H1 (cell line): ENCODE data around the gene KHSRP. TPM values are rescaled to one million over a fixed set of nuclear protein-coding genes. Genes with fewer than 3 reads are reported as not detected.
A peak's percentile ranks its signal among the peaks of the same experiment; 100 is the strongest.

Experiments used
- CTCF ChIA-PET: fragments of 300-600 bp; sonication (Branson Sonifier 250); formaldehyde crosslinking; loops from one replicate; lab custom pipeline; 2021; ENCODE audit not compliant: partially characterized antibody; lab: Charles Lee
- POLR2A ChIA-PET: fragments of 300-600 bp; sonication (Branson Sonifier 250); formaldehyde crosslinking; loops from one replicate; lab custom pipeline; 2021; ENCODE audit warnings: inconsistent platforms; ENCODE audit not compliant: partially characterized antibody; lab: Charles Lee
- DNase-seq, 2 experiments: peaks; one replicate each; pipeline versions ENCODE4 v3.0.0 to v3.0.0-alpha.2; 2010 to 2022; ENCODE audit warnings: low spot score in 2 of 2, low read depth in 1 of 2, mixed read lengths in 1 of 2
- FAIRE-seq: peaks from 2 replicates; lab custom pipeline; 2011; peaks lifted over from hg19 to GRCh38; lab: Jason Lieb, UNC
- H2AFZ ChIP-seq: 2 replicates; pipeline ENCODE4 v1.8.1; 2012; ENCODE audit warnings: low read length, inconsistent platforms
- H2AK5ac ChIP-seq: 2 replicates; pipeline ENCODE4 v1.6.1; 2013; ENCODE audit warnings: low read depth, low read length
- H2BK120ac ChIP-seq: replicated peaks from 2 replicates; pipeline ENCODE3; 2013; ENCODE audit warnings: low read depth, low read length, inconsistent platforms
- H2BK12ac ChIP-seq: 2 replicates; pipeline ENCODE4 v1.6.1; 2013; ENCODE audit warnings: low read depth, low read length
- H2BK15ac ChIP-seq: 2 replicates; pipeline ENCODE4 v1.6.1; 2013; ENCODE audit warnings: low read length
- H2BK20ac ChIP-seq: 2 replicates; pipeline ENCODE4 v1.6.1; 2013; ENCODE audit warnings: low read length
- H2BK5ac ChIP-seq: 2 replicates; pipeline ENCODE4 v1.6.1; 2013; ENCODE audit warnings: low read depth, low read length
- H3K14ac ChIP-seq: 2 replicates; pipeline ENCODE4 v1.6.1; 2013; ENCODE audit warnings: inconsistent platforms; ENCODE audit not compliant: insufficient read length
- H3K18ac ChIP-seq: 2 replicates; pipeline ENCODE4 v1.6.1; 2013; ENCODE audit warnings: low read length; ENCODE audit errors: extremely low read depth
- H3K23ac ChIP-seq: 2 replicates; pipeline ENCODE4 v1.6.1; 2013; ENCODE audit warnings: inconsistent platforms; ENCODE audit not compliant: insufficient read length
- H3K23me2 ChIP-seq: 2 replicates; pipeline ENCODE4 v1.6.1; 2013; ENCODE audit warnings: low read depth, low read length
- H3K27ac ChIP-seq: 2 replicates; pipeline ENCODE4 v1.6.1; 2011; ENCODE audit warnings: low read depth, low read length, inconsistent platforms
- H3K27me3 ChIP-seq, 4 experiments: replicated peaks in 1 of 4; 1 replicate in 1 of 4; 2 replicates in 3 of 4; pipeline versions ENCODE4 v1.6.1 to v1.8.1; 2011 to 2013; ENCODE audit warnings: low read length in 3 of 4, mild to moderate bottlenecking in 3 of 4, inconsistent platforms in 2 of 4, mixed read lengths in 2 of 4, moderate library complexity in 1 of 4; ENCODE audit not compliant: control insufficient read depth in 3 of 4, insufficient read depth in 3 of 4; ENCODE audit errors: extremely low read depth in 1 of 4
- H3K36me3 ChIP-seq, 4 experiments: 2 replicates each; pipeline versions ENCODE4 v1.6.1 to v1.8.1; 2011 to 2013; ENCODE audit warnings: mild to moderate bottlenecking in 4 of 4, low read length in 3 of 4, moderate library complexity in 2 of 4, control low read depth in 1 of 4, inconsistent platforms in 1 of 4; ENCODE audit not compliant: insufficient read depth in 4 of 4, control insufficient read depth in 2 of 4
- H3K4ac ChIP-seq: replicated peaks from 2 replicates; pipeline ENCODE3; 2013; ENCODE audit warnings: low read length, low read depth, mixed read lengths, inconsistent platforms; ENCODE audit not compliant: insufficient read length
- H3K4me1 ChIP-seq, 4 experiments: replicated peaks in 1 of 4; 1 replicate in 1 of 4; 2 replicates in 3 of 4; pipeline versions ENCODE4 v1.6.1 to v1.8.1; 2011 to 2013; ENCODE audit warnings: low read length in 3 of 4, inconsistent platforms in 2 of 4, mixed read lengths in 1 of 4; ENCODE audit not compliant: insufficient read depth in 4 of 4, control insufficient read depth in 3 of 4
- H3K4me2 ChIP-seq, 2 experiments: 2 replicates each; pipeline versions ENCODE4 v1.6.1 to v1.8.1; 2011 to 2013; ENCODE audit warnings: low read depth in 2 of 2, low read length in 2 of 2, control low read depth in 1 of 2, inconsistent platforms in 1 of 2, mild to moderate bottlenecking in 1 of 2; ENCODE audit not compliant: insufficient read depth in 1 of 2
- H3K4me3 ChIP-seq, 4 experiments: fragments of 200-600, 300-600 bp in 1 of 4; sonication (generic), shearing (Covaris generic), sonication (Bioruptor Twin) in 1 of 4; 2 replicates each; pipeline versions ENCODE4 v1.5.1 to v1.8.1; 2011 to 2016; ENCODE audit warnings: low read length in 4 of 4, low read depth in 3 of 4, control low read depth in 2 of 4, inconsistent platforms in 2 of 4, mild to moderate bottlenecking in 2 of 4, mixed read lengths in 1 of 4, moderate library complexity in 1 of 4; ENCODE audit not compliant: insufficient read depth in 2 of 4; ENCODE audit errors: extremely low read depth in 1 of 4
- H3K56ac ChIP-seq: replicated peaks from 2 replicates; pipeline ENCODE3; 2013; ENCODE audit warnings: low read depth, mild to moderate bottlenecking, mixed read lengths, low read length, inconsistent platforms; ENCODE audit not compliant: insufficient read length
- H3K79me1 ChIP-seq: 2 replicates; pipeline ENCODE4 v1.6.1; 2013; ENCODE audit warnings: low read depth, low read length, control low read depth
- H3K79me2 ChIP-seq, 2 experiments: 2 replicates each; pipeline versions ENCODE4 v1.6.1 to v1.8.1; 2012 to 2013; ENCODE audit warnings: low read length in 2 of 2, mild to moderate bottlenecking in 2 of 2, inconsistent platforms in 1 of 2; ENCODE audit not compliant: insufficient read depth in 2 of 2, control insufficient read depth in 1 of 2
- H3K9ac ChIP-seq, 4 experiments: replicated peaks in 1 of 4; 1 replicate in 1 of 4; 2 replicates in 3 of 4; pipeline versions ENCODE4 v1.6.1 to v1.8.1; 2011 to 2013; ENCODE audit warnings: low read depth in 3 of 4, low read length in 3 of 4, control low read depth in 2 of 4, mild to moderate bottlenecking in 2 of 4, moderate library complexity in 2 of 4, inconsistent platforms in 1 of 4; ENCODE audit errors: extremely low read depth in 1 of 4
- H3K9me3 ChIP-seq, 2 experiments: 2 replicates each; pipeline versions ENCODE4 v1.6.1 to v1.8.1; 2012 to 2013; ENCODE audit warnings: mild to moderate bottlenecking in 2 of 2, moderate library complexity in 2 of 2, control low read depth in 1 of 2, inconsistent platforms in 1 of 2, low read depth in 1 of 2, low read length in 1 of 2, mixed read lengths in 1 of 2; ENCODE audit not compliant: insufficient read depth in 2 of 2
- H4K20me1 ChIP-seq, 2 experiments: replicated peaks in 1 of 2; 2 replicates each; pipeline versions ENCODE3 to v1.8.1; 2011 to 2013; ENCODE audit warnings: inconsistent platforms in 2 of 2, low read length in 2 of 2, mild to moderate bottlenecking in 1 of 2; ENCODE audit not compliant: insufficient read depth in 2 of 2, control insufficient read depth in 1 of 2
- H4K5ac ChIP-seq: 2 replicates; pipeline ENCODE4 v1.6.1; 2013; ENCODE audit warnings: low read length, low read depth, mixed read lengths, inconsistent platforms; ENCODE audit not compliant: insufficient read length
- H4K8ac ChIP-seq: 2 replicates; pipeline ENCODE4 v1.8.0; 2013; ENCODE audit warnings: mild to moderate bottlenecking, moderate library complexity, low read length, inconsistent platforms; ENCODE audit not compliant: insufficient read depth; ENCODE audit errors: extremely low read depth
- H4K91ac ChIP-seq: replicated peaks from 2 replicates; pipeline ENCODE3; 2013; ENCODE audit warnings: low read length, mixed read lengths, inconsistent platforms; ENCODE audit not compliant: insufficient read length
- EGR1 ChIP-seq: IDR thresholded peaks from 2 replicates; pipeline ENCODE4 v1.6.1; 2011; ENCODE audit warnings: low read depth, low read length, borderline replicate concordance
- EP300 ChIP-seq, 2 experiments: IDR thresholded peaks; 1 replicate in 1 of 2; 2 replicates in 1 of 2; pipeline ENCODE4 v1.6.1; 2011 to 2012; ENCODE audit warnings: low read depth in 2 of 2, low read length in 2 of 2, mild to moderate bottlenecking in 2 of 2, borderline replicate concordance in 1 of 2, inconsistent platforms in 1 of 2, moderate library complexity in 1 of 2
- GTF2F1 ChIP-seq: IDR thresholded peaks from 2 replicates; pipeline ENCODE4 v1.6.1; 2012; ENCODE audit warnings: low read depth, low read length, improper control_type of control experiment, borderline replicate concordance
- NRF1 ChIP-seq: IDR thresholded peaks from 2 replicates; pipeline ENCODE4 v1.6.1; 2011; ENCODE audit warnings: mild to moderate bottlenecking, low read depth, low read length, improper control_type of control experiment
- SAP30 ChIP-seq: fragments of 300-600 bp; sonication (generic); IDR thresholded peaks from 2 replicates; pipeline ENCODE4 v1.7.1; 2012; ENCODE audit warnings: low read length, moderate library complexity, mild to moderate bottlenecking, inconsistent platforms; ENCODE audit not compliant: insufficient read depth, insufficient replicate concordance
- SIN3A ChIP-seq, 2 experiments: IDR thresholded peaks in 1 of 2; conservative IDR thresholded peaks in 1 of 2; 2 replicates each; pipeline ENCODE4 v1.6.1; 2011 to 2012; ENCODE audit warnings: low read length in 2 of 2, improper control_type of control experiment in 1 of 2, low read depth in 1 of 2, mild to moderate bottlenecking in 1 of 2
- TAF1 ChIP-seq: IDR thresholded peaks from 2 replicates; pipeline ENCODE4 v1.6.1; 2011; ENCODE audit warnings: mild to moderate bottlenecking, low read depth, low read length
- WGBS, 2 experiments: shearing (Covaris generic) in 1 of 2; methylation state at CpG; one replicate each; pipeline versions ENCODE4 v1.1.6 to v1.1.7; 2013 to 2015; ENCODE audit warnings: low lambda C conversion rate in 2 of 2, mixed read lengths in 2 of 2, inconsistent platforms in 1 of 2, low coverage in 1 of 2, missing lambda C conversion rate in 1 of 2; ENCODE audit not compliant: insufficient replicate concordance in 2 of 2, insufficient coverage in 1 of 2, insufficient read length in 1 of 2; ENCODE audit errors: extremely low coverage in 1 of 2, missing lambda C conversion rate in 1 of 2; 5-methylcytosine and 5-hydroxymethylcytosine counted together
- polyA plus RNA-seq, 7 experiments: library from polyadenylated mRNA; depleted of rRNA in 3 of 7; stranded (reverse) in 5 of 7; unstranded in 2 of 7; fragments of >200 nt in 5 of 7; fragments of 200-250 nt in 2 of 7; gene quantifications; 1 replicate in 5 of 7; 2 replicates in 1 of 7; 4 replicates in 1 of 7; pipeline versions ENCODE4 v1.2.1 to v1.2.3, GENCODE V29; 2011 to 2013; ENCODE audit warnings: missing spikeins in 2 of 7, mixed read lengths in 2 of 7
- total RNA-seq: library from RNA; stranded (reverse); fragmentation: NEBNext Ultra II Directional; extraction: Animal tissue kit (Norgen Biotek cat#: 25700); gene quantifications from 2 replicates; pipeline ENCODE4 v1.2.1, GENCODE V29; 2021
- TF ChIP-seq, protein P1 (sequence below): IDR thresholded peaks from 2 replicates; pipeline ENCODE4 v1.6.1; 2012; ENCODE audit warnings: inconsistent platforms

The KHSRP gene
- total and polyA plus RNA-seq, 2 of the 8 experiments (the other 6 are each of a cell fraction or from before 2014, with no cell fraction given) = 143 to 573 TPM

GRCh38 chr19:6393983-6394412, 30.6 kb downstream of the KHSRP start:
- CTCF ChIA-PET = interaction anchor here (0.8 to 1.5 kb wide), 3 partner anchors 14 to 177 kb away, joined by 3 to 5 read pairs (median 4); no protein-coding TSS in a partner anchor
- Histone ChIP-seq H3K36me3 (peaks cover 5 to 23% (median 10%) of the 10 kb centered on the region in 4 experiments; a peak in 6 of 8 replicates), H3K56ac (no peak overlapping the region), H3K4me3 (peak overlapping the region; percentile 72 to 99 (median 90)), H3K4ac (peak overlapping the region; percentile 55), H4K8ac (peak overlapping the region; percentile 77; the same call in 1 of the 2 replicates), H3K23me2 (peaks cover 7% of the 10 kb centered on the region), H4K5ac (peak overlapping the region; percentile 71), H3K9me3 (no peaks in the 10 kb centered on the region), H3K27ac (peak overlapping the region; percentile 89), H4K20me1 (no peaks in the 10 kb centered on the region), H3K9ac (peak overlapping the region in 3 of 4 experiments; percentile 34 to 81 (median 72); a peak in 4 of 7 replicates), H3K27me3 (no peaks in the 10 kb centered on the region), H2BK15ac (peak overlapping the region; percentile 99), H2BK12ac (peak overlapping the region; percentile 4; the same call in 1 of the 2 replicates), H2AFZ (peak overlapping the region; percentile 91), H2BK120ac (no peak overlapping the region), H3K4me1 (peaks cover 0 to 8% (median 7%) of the 10 kb centered on the region in 4 experiments; a peak in 5 of 7 replicates), H3K18ac (peak overlapping the region; percentile 93), H3K79me2 (peaks cover 5 to 20% of the 10 kb centered on the region in 2 experiments; a peak in 3 of 4 replicates), H3K14ac (no peak overlapping the region), H3K4me2 (peak overlapping the region; percentile 95 to 96), H2BK20ac (no peak overlapping the region), H4K91ac (peak overlapping the region; percentile 68), H3K23ac (no peak overlapping the region), H2BK5ac (peak overlapping the region; percentile 91), H2AK5ac (no peak overlapping the region; the same call in 1 of the 2 replicates), H3K79me1 (peaks cover 6% of the 10 kb centered on the region)
- DNase-seq (no peak), FAIRE-seq (peak; percentile 69)
- WGBS, 2 experiments = 12% methylated on average over 14 of the region's 14 CpGs; no CpG with 5 or more reads in 1 of the 2 experiments
- POLR2A ChIA-PET = interaction anchor here (0.6 to 9.9 kb wide), 10 partner anchors 9 to 248 kb away, joined by 3 to 81 read pairs (median 4); partner anchors contain the start of genes ALKBH7, CLPP, CRB3 and KHSRP
- TF ChIP-seq EGR1 (no peak), GTF2F1 (no peak), EP300 (IDR thresholded peaks at IDR 0.05; ENCODE audit: borderline replicate concordance in 1 of 2, low read depth in 2 of 2, low read length in 2 of 2) (no peak), TAF1 (peak; percentile 14; the same call in 1 of the 2 replicates), NRF1 (peak; percentile 79), SIN3A (conservative IDR thresholded peaks at IDR 0.05 in 1 of 2, IDR thresholded peaks at IDR 0.05 in 1 of 2; ENCODE audit: low read depth in 1 of 2, low read length in 2 of 2) (0 out of 4 replicates have a peak, but pooled peaks have one; percentile 2 to 15), SAP30 (no peak)
- TF ChIP-seq, protein P1, sequence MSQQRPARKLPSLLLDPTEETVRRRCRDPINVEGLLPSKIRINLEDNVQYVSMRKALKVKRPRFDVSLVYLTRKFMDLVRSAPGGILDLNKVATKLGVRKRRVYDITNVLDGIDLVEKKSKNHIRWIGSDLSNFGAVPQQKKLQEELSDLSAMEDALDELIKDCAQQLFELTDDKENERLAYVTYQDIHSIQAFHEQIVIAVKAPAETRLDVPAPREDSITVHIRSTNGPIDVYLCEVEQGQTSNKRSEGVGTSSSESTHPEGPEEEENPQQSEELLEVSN = no peak
